Hindlimb muscle (tissue), 1 donor: ENCODE data around the gene CCL28. TPM values are rescaled to one million over a fixed set of nuclear protein-coding genes. Genes with fewer than 3 reads are reported as not detected.

Experiments used
- DNase-seq: peaks from one replicate; pipeline ENCODE4 v3.0.0-alpha.2; 2013
- polyA plus RNA-seq: library from polyadenylated mRNA; unstranded; fragments of 120-200 nt; gene quantifications from one replicate; pipeline ENCODE4 v1.2.1, GENCODE V29; 2013; ENCODE audit not compliant: insufficient read length

Gene CCL28
- polyA plus RNA-seq, 1 donor, result 0.17 TPM

- DNase-seq, result no peak
Observed at GRCh38 chr5:43354774-43355173, 57.4 kb downstream of the CCL28 start.

GRCh38 chr5:43353668-43354067, 58.5 kb downstream of the CCL28 start:
- no peak for DNase-seq

GRCh38 chr5:43352915-43353314, 59.3 kb downstream of the CCL28 start:
- no peak for DNase-seq

- no peak for DNase-seq
Observed at GRCh38 chr5:43352131-43352530, 60.1 kb downstream of the CCL28 start.

- DNase-seq, result no peak
Observed at GRCh38 chr5:43348861-43349363, 63.3 kb downstream of the CCL28 start.

GRCh38 chr5:43348207-43348606, 64.0 kb downstream of the CCL28 start:
- DNase-seq, result no peak

- no peak for DNase-seq
Observed at GRCh38 chr5:43338862-43339261, 73.3 kb downstream of the CCL28 start.

GRCh38 chr5:43336159-43336558, 76.0 kb downstream of the CCL28 start:
- no peak for DNase-seq

- no peak for DNase-seq
Observed at GRCh38 chr5:43335681-43336080, 76.5 kb downstream of the CCL28 start.

GRCh38 chr5:43332401-43332800, 79.8 kb downstream of the CCL28 start:
- DNase-seq, result no peak

Other genes starting within 250 kb of the CCL28 start
- gene NIM1K, start 220.2 kb downstream of the CCL28 start, polyA plus RNA-seq, result 0.70 TPM
- gene HMGCS1, start 99.0 kb downstream of the CCL28 start, polyA plus RNA-seq, result 34.2 TPM
- gene TMEM267, start 71.5 kb upstream of the CCL28 start, polyA plus RNA-seq, result 9.9 TPM
- 2.6 TPM for gene C5orf34, start 102.8 kb upstream of the CCL28 start, polyA plus RNA-seq
- 84.5 TPM for gene PAIP1, start 144.7 kb upstream of the CCL28 start, polyA plus RNA-seq
- gene NNT, start 190.8 kb upstream of the CCL28 start, polyA plus RNA-seq, result 80.1 TPM